NCI-H187 (cell line): ENCODE results near the gene CFAP43.
"Not testable (repeated sequence)": the region's sequence is repeated elsewhere in the genome, so short reads cannot be mapped to it uniquely, and the experiment has no call there.

Experiments used
- DNase-seq, 2 experiments: peaks; one replicate each; lab custom pipeline; 2025; lab: John Stamatoyannopoulos, UW

The CFAP43 gene

GRCh38 chr10:104230490-104230889 lies 1.7 kb downstream of the CFAP43 start:
- DNase-seq: no peak

DNA sequence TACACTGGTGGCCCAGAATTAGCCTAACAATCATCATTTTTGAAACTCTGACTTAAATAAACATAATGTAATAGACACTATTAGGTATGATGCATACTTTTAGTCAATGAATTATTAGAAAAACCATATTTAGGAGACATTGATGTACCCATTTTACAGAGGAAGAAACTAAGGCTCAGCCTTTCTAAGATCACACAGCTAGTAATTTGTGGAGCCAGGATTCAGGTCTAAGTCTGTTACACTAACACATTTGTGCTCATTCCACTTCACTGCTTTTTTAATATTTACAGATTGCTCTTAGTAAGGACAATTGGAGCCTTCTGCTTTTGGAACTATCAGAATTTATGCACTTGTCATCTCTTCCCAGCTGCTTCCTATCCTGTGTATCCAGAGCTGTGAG lies 8.9 kb downstream of the CFAP43 start:
- no peak for DNase-seq

GRCh38 chr10:104220522-104220921 lies 11.6 kb downstream of the CFAP43 start:
- no peak for DNase-seq

DNA sequence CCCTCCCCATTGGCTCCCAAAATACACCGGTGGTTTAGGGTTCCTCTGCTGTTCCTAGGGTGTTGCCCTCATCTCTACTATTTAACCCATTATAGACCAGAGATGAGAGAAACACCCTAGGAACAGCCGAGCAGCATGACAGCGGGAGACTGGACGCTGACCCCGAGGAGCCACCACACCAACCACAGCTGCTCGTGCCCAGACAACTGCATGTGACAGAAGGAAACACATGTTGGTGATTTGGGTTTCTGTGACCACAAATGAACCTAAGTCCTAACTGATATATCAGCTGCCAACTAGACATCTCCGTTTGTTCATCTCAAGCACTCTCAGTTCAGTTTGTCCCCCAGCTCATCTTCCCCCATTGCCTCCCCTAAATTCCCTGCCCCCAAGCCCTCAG lies 13.4 kb downstream of the CFAP43 start:
- DNase-seq: no peak

DNA sequence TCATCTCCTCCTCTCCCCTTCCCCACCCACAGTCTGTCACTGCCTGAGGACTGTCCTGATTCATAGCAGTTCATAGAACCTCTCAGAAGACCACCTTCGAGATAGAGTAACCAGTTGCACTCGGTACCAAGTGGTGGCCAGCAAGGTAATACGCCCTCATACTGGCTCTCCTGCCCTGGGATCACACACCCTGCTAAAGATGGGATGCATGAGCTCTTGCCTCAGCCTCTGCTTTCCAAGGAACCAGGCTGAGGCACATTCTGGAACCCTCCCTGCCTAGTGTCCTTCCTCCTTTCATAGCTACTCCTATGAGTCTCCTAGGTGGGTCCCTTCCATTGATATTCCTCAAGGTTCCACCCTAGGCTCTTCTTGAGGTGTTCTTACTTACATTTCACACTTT lies 15.5 kb downstream of the CFAP43 start:
- no peak for DNase-seq

DNA sequence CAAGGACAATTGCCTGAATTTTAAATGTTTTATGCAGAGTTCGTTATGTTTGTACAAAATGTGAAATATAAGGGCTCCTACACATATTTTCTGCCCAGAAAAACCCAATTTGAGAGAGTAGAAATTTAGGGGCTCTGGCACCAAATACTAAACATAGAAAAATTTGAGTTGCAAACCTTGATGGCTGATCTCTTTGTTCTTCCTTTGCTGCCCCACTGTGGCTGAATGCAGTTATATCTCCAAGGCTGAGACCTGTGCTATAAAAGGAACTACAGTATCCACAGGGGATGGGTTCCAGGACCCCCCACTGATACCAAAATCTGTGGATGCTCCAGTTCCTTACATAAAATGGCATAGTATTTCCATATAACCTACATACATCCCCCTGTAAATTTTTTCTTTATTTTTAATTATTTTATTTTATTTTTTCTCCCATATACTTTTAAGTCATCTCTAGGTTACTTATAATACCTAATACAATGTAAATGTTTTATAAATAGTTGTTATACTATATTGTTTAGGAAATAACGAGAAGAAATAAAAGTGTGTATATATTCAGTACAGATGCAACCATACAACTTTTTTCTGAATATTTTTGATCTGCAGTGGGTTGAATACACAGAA lies 22.5 kb downstream of the CFAP43 start:
- DNase-seq: no peak

- no peak for DNase-seq
Measured at GRCh38 chr10:104208730-104209129, 23.4 kb downstream of the CFAP43 start.

GRCh38 chr10:104202231-104202630 lies 29.9 kb downstream of the CFAP43 start:
- no peak for DNase-seq

DNA sequence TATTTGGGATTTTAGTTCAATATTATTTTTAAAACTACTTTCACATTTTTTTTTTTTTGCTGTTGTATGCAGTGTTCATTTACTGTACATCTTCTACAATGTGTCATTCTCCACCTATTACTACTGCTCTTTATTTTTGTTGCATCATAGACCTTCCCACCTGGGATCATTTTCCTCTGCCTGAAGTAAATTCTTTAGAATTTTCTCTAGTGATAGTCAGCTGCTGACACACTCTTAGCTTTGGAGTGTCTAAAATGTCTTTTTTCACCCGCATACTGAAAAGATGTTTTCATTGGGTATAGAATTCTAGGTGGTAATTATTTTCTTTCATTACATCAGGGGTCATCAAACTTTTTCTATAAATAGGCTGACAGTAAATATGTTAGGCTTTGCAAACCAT lies 30.5 kb downstream of the CFAP43 start:
- no peak for DNase-seq

DNA sequence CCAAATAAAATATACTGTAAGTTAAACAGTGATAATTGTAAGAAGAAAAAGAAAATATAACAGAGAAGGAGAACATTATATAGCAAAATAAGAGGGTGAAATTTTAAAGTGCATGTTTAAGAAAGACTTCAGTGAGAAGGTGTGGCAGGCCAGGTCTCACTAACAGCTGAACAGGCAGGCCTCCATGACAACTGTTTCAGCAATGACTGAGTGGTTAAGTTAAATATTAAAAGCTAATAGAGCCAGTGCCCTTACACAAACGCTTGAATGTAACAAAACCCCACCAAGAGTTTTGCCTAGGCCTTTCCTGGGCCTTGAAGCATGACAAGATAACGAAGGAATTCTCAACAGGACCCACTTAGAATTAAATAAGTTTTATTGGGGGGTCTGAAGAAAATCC lies 32.6 kb downstream of the CFAP43 start:
- DNase-seq: no peak

GRCh38 chr10:104197364-104197763 lies 34.8 kb downstream of the CFAP43 start:
- DNase-seq: no peak

DNA sequence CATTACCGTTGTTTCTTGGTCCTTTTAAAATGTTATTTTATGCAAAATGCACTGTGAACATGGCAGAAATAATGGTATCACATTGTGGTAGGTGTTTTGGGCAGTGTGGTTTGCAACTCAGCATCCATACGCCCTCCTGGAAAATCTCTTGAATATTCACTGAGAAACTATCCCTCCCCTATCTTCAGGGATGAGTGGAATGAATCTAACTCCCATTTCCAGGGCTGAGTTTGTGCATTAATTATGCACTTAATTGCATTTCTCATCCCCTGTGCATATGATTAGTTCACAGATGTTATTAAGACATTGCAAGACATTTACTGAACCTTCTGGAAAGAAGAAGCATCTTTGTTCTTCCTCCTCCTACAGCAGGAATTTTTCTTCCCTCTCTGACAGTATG lies 36.5 kb downstream of the CFAP43 start:
- no peak for DNase-seq

DNA sequence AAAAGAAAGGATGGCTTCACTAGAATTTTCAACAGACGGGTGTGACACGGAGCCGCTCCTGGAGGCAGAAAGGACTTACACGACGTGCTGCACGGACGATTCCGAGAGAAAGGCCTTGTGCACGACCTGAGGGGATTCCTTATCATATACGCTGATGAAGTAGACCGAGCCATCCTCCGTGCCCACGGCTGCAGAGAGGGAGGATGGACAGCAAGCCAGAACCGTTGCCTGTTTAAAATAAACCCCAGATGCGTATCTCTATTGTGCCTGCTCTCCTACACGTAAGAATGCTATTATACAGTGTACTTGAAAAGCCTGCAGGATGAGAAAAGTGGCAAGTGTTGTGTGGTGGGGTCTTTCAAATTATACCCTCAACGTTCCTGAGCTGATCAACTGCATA lies 38.4 kb downstream of the CFAP43 start:
- no peak for DNase-seq

DNA sequence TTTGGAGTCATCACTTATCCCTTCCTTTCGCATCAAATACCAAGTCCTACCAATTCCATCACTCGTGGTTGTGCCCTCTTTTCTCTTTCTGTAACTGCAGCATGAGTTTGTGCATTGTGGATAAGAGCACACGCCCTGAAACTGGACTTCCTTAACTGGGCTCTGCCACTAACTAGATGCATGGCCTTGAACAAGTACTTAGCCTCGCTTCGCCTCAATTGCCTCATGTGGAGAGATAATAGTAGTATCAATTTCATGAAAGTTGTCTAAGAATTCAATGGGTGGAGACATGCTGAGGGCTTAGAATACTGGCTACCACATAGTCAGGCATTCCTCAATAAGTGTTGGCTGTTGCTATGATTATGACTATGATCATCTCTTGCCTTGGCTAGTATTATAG lies 41.5 kb downstream of the CFAP43 start:
- DNase-seq: no peak

DNA sequence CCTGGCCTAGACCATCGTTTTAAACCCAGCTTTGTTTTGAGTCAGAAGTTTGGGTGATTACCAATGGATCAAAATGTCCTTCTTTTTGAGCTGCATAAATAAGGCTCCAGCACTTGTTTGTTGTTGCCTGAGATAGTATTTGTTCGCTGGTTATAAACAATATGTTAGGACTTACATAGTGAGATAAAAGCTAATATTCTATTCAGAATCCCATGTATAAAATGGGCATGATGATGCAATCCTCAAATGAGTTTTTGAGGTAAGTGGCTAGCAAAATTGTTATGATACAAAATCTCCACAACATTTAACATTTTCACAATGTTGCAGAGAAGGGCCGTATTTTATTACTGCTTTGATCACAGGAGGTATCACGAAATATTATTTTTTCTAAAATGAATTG lies 48.5 kb downstream of the CFAP43 start:
- DNase-seq: no peak

- DNase-seq: not testable (repeated sequence)
Measured at GRCh38 chr10:104174136-104174535, 58.0 kb downstream of the CFAP43 start.

DNA sequence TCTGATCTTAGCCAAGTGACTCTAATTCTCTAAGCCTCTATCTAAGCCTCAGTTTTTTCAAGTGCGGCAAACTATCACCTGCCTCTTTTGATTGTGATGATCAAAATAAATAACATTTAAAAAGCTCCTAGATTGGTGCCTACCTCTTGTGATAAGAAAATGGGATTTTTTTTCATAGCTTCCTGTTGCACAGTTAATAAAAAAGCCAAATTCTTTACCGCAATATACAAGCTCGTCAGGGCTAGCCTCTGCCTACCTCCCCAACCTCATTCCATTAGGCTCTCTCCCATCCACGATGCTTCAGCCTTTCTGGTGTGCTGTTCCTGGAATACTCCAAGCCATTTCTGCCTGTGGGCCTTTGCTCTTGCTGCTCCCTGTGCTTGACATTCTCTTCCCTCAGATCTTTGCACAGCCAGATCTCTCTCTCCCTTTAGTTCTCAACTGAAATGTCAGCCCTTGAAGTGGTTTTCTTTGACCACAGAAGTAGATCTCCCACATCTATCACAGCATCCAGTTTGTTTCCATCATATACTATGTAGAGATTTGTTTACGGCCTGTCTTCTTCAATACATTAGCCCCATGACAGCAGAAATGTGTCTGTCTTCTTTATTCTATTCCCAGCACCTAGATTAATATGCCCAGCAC lies 61.4 kb downstream of the CFAP43 start:
- DNase-seq: no peak

- DNase-seq: no peak
Measured at GRCh38 chr10:104155591-104155990, 76.6 kb downstream of the CFAP43 start.

DNA sequence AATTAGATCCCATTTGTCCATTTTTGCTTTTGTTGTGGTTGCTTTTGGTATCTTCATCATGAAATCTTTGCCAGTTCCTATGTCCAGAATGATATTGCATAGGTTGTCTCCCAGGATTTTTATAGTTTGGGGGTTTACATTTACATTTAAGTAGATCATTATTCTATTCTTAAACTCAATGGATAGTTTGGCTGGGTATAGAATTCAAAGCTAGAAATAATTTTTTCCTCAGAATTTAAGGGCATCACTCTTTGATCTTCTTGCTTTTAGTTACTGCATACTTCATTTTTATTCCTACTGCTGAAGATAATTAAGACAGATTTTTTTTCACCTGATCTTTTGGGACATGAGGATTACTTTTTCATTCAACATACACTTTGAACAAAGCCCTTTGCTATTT lies 80.4 kb downstream of the CFAP43 start:
- DNase-seq: no peak

DNA sequence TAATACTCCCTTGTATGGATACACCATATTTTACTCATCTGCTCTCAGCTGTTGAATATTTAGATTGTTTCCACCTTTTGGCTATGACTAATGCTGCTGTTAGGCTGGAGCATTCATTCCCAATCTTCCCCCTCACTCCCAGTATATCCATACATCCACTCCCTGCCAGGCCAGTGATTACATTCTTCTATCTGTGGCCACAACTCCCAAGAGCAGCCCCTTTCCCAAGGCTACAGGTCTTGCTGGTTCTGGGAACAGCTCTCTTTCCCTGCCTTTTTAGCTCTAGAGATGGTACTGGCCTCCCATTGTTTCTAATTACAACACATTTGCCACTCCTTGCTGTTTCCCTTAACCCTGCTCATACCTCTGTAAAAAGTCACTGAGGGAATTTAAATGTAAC lies 82.0 kb downstream of the CFAP43 start:
- DNase-seq: no peak

DNA sequence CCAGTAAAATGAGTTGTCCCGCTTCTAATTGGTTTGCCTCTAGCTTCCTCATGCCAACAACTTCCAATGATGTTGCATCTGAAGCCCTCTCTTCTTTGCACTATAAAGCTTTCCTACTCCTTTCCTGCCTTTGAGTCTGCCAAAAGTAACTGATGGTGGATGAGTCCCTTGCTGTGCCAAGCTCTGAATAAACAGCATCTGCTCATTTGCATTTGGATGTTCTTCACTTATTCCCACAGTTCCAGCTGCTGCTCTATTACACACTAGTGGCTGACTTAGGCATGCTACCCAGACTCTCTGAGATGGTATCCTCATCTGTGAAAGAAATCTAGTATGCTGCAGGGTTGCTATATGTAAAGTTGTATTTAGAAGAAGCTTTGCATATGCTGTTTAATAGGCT lies 85.3 kb downstream of the CFAP43 start:
- no peak for DNase-seq

GRCh38 chr10:104144931-104145330 lies 87.2 kb downstream of the CFAP43 start:
- DNase-seq: no peak

DNA sequence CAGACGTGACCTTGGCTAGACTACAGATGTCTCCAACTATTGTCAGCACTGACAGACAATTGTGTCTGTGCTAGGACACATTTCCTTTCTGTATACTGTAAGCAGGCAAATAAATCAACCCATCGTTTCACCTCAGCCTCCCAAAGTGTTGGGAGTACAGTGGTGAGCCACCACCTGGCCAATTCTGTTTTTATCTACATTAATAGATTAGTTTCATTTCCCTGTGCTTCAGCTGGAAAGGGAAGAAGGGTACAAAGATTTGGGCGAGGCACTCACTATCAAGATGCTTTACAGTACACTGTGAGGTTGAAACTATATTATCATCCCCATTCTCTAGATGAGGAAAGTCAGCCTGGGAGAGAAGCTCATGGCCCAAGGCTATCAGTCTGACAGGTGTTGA lies 88.3 kb downstream of the CFAP43 start:
- no peak for DNase-seq

GRCh38 chr10:104142081-104142480 lies 90.1 kb downstream of the CFAP43 start:
- DNase-seq: no peak
